Occipital lobe (tissue), 2 donors: Measurements from ENCODE around the gene NOBOX. TPM values are rescaled to one million over a fixed set of nuclear protein-coding genes. Genes with fewer than 3 reads are reported as not detected.

Source experiments
- small RNA-seq: library from RNA; depleted of rRNA; stranded (forward); fragments of <200 nt; gene quantifications from one replicate; pipeline ENCODE3, GENCODE V24; 2014
- total RNA-seq: library from RNA; depleted of rRNA; stranded (reverse); fragments of >200 nt; gene quantifications from one replicate; pipeline ENCODE4 v1.2.3, GENCODE V29; 2014

NOBOX gene
- total RNA-seq, 1 donor from 2014 or later: not detected

Small RNA genes within 50 kb of the gene (small RNA-seq; reads per million reads assigned to genes)
- gene RNU6ATAC40P: not detected

Other genes with a start within 250 kb of the NOBOX start
- gene CTAGE4, start 220.2 kb downstream of the NOBOX start, total RNA-seq: 0.31 TPM
- 0.78 TPM for gene ARHGEF35, start 207.9 kb downstream of the NOBOX start, total RNA-seq
- gene OR2A42, start 164.1 kb downstream of the NOBOX start, total RNA-seq: not detected
- not detected for gene OR2A7, start 138.9 kb downstream of the NOBOX start, total RNA-seq
- gene CTAGE8, start 134.4 kb downstream of the NOBOX start, total RNA-seq: not detected
- not detected for gene OR2A1, start 91.3 kb downstream of the NOBOX start, total RNA-seq
- gene ARHGEF5, start 48.3 kb downstream of the NOBOX start, total RNA-seq: 1.4 TPM